Astrocyte of the hippocampus (primary cell): Measurements from ENCODE around the gene CD79A.
A peak's percentile ranks its signal among the peaks of the same experiment; 100 is the strongest.

ENCODE experiments used
- DNase-seq: peaks from one replicate; pipeline ENCODE4 v3.0.0; 2011; ENCODE audit warnings: low read depth, low spot score

Gene CD79A

DNA sequence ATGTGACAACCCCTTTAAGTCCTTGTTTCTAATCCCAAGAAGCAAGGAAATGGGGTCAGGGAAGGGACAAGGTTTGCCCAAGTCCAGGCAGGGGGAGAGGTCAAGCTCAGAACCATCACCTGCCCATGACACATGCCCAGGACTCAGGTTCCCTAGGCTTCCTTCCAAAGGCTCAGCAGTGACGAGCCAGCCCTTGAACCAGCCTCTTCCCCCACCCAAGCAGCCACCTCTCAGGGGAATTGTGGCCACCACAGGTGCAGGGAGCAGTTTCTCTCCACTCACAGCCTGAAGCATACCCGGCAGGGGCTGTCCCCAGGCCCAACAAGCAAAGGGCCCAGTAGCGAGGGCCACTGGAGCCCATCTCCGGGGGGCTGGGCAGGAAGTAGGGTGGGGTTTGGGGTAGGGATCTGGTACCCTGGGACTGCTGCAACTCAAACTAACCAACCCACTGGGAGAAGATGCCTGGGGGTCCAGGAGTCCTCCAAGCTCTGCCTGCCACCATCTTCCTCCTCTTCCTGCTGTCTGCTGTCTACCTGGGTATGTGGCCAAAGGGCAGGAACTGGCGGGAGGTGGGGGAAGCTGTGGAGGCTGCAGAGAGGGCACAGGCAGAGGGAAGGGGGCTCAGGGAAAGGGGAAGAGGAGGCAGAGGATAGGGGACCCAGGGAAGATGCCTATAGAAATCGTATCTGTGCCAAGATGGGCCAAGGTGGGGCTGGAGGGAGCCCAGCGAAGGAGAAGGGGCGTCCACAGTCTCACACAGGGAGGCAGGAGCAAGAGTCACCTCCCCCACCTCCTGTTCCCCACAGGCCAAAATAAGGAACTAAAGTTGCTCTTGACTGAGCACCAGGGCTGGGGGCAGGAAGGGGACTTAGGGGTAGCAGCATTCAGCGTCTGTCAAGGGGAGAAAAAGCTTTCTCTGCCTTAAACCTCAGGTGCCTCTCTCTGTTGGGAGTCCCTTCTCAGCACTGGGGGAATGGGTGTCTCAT is at the start of gene CD79A:
CD79A (plus strand) TSS at position 433 of the 986 bp plus-strand sequence; CDS start at position 459, 26 bp downstream.
- DNase-seq: no peak

DNA sequence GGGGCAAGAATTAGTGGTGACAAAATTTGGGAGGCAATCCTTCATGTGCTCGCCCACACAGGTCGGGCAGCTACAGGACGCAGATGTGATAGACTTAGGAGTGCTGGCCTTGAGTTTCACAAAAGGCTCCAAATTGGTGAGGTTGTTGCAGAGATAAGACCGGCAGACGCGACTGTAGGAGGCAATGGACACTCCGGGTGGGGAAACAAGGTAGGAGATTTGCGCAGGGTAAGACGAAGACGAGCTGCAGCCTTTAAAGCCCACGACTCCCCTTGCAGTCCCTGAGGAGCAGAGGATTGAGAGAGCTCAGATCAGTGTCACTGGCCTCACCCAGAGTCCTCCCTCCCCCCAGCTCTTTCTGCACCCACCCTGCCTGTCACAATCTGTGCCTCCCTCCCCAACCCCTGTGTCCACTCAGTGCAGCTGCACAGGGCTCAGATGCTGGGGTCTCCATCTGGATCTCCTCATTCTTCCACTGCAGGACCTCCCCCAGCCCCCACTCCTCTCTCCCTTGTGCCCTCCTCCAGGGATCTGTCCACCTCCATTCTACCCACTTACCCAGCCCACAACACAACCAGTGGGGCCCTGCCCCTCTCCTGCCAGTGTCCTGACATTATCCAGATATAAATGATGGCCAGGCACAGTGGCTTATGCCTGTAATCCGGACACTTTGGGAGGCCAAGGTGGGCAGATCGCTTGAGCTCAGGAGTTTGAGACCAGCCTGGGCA is 38.9 kb upstream of the CD79A start:
- DNase-seq: no peak

DNA sequence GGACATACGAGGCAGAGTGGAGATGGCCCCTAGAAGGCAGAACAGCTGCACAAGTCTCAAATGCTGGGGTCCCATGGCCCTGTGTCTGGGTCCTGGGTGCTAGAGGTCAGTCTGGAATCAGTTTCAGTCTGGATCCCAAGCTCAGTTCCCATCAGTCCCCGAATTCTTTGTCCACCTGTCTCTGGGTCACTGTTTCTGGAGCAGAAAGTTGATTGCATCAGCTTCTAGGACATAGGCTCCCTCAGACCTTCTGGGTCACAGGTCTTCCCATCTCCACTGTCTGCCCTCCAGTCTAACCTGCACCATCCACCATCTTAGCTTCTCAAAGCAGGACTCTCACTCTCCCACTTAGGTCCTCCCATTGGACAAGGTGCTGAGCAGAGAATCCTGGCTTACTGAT is 37.9 kb upstream of the CD79A start:
- no peak for DNase-seq

DNA sequence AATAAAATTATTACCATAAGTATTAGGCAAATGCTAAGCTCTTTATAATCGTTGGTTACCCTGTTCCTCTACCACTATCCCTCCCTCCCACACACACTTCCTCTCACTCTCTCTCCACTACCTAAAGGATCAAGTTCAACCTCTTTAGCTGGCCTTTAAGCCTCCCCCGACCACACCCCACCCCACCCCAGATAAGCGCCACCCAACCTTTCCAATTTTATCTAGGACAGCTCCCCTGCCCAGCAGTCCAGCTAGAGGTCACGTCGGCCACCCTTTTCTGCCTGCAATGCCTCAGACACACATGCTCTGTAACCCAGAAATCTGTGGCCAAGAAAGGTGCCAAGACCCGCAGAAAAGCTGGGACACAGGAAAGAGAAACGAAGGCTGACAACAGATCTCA is 33.7 kb upstream of the CD79A start:
- no peak for DNase-seq

DNA sequence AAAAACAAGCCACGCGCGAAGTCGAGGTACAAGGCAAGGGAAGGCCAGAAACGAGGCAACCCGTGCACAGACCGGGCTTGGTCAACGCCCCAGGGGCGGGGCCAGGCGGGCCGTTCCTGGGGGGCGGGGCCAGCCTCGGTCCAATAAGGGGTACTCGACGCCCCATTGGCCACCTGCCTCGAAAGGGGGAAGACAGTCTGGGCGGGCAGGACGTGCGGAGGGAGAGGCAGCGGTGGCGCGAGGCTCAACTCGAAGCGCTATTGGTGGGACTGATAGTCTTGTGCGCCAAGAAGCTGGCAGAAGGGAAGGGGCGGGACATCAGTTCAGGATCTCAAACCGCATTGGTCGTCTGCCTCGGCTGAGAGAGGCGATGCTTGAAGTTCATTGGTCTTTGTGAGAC is 32.5 kb upstream of the CD79A start, which contains the start of gene LYPD4:
LYPD4 (minus strand) TSS at position 83 of the 400 bp plus-strand sequence. CDS start 5,398 bp downstream, outside the sequence.
- DNase-seq: no peak

DNA sequence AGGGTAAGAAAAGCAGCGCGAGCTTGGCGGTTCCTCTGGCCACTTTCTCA is 32.3 kb upstream of the CD79A start, which contains the start of gene DMRTC2:
DMRTC2 (plus strand) TSS at position 42 of the 50 bp plus-strand sequence. CDS start 2,387 bp downstream, outside the sequence.
- DNase-seq: no peak

DNA sequence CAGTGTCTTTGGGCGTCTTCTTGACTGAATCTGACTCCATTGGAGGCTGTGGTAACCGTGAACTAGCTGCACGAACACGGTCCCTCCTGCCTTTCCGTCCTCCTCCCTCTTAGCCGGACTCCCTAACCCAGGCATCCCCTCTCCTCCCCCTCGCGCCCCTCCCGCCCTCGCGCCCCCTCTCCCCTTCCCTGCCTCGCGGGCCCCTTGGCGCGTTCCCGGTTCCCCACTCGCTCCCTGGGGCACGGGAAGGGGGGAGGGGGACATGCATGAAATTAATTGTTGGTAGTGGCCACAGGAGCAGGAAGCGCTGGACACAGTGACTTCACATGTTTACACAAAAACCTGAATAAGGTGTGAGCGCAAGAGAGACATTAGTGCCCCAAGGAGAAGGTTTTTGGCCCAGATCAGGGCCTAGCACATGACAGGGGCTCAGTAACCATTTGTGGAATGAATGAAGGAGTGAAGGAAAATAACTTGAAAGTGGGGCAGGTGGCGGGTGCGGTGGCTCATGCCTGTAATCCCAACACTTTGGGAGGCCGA is 32.0 kb upstream of the CD79A start:
- no peak for DNase-seq

DNA sequence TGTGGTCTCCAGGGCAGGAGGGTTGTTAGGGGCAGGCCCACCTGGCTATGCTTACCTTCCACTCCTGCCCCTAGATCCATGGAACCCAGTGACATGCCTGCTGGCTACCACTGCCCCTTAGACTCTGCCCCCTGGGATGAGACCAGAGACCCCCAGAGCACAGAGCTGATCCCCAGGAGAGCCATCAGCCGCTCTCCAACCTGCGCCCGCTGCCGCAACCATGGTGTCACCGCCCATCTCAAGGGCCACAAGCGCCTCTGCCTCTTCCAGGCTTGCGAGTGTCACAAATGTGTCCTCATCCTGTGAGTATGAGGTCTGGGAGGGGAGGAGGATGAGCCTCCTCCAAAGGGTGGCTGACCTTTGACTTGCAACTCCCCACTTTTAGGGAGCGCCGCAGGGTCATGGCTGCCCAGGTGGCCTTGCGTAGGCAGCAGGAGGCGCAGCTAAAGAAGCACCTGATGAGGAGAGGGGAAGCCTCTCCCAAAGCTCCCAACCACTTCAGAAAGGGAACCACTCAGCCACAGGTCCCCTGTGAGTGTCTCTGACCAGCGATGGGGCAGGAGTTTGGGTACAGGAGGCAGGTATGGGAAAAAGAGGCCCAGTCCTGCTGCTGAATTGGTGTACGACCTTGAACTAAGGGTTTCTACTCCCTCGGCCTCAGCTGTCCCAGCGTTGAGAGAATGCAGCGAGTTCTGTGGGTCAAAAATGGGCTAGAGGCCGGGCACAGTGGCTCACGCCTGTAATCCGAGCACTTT is 29.6 kb upstream of the CD79A start:
- DNase-seq: no peak

DNA sequence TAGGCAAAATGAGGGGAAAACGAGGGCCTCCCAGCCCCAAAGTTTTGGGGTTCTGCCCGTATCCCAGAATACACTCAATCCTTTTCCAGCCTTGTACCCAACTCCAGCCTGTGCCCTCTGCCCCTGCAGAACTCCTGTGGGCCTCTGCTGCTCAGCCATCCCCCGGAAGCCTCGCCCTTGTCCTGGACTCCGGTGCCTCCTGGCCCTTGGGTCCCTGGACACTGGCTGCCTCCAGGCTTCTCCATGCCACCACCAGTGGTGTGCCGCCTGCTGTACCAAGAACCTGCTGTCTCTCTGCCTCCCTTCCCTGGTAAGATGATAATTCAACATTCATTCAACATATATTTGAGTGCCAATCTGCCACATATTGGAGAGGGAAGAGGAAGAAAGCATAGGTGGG is 28.4 kb upstream of the CD79A start:
- no peak for DNase-seq

DNA sequence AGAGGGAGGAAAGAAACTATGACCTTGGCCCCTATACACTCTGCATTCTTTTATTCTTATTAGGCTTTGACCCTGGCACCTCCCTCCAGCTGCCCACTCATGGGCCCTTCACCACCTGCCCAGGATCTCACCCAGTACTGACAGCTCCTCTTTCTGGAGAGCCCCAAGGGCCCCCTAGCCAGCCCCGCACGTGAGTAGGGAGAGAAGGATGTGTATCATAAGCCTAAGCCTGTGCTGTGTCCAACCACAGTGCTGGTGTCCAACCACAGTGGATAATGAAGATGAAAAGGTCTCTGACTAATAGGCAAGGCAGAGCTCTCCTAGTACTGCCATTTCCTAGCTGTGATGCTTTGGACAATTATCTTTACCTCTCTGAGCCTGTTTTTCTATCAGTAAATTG is 28.0 kb upstream of the CD79A start:
- no peak for DNase-seq

DNA sequence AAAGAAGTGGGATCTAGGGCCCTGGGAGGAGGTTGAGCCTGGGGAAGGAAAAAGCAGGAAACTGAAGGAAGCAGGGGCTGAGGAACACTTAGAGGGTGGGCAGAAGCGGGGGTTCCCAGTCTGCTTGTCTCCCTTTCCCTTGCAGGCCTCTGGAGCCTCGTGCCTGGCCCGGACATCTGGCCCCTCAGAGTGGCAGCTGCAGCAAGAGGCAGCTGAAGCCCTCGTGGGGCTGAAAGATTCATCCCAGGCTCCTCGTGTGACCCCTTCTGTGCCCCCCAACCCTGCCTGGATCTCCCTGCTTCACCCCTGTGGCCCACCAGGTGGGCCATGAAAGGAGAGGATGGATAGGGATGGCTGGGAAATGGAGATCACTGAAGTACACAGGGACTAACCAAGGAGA is 26.7 kb upstream of the CD79A start:
- no peak for DNase-seq

DNA sequence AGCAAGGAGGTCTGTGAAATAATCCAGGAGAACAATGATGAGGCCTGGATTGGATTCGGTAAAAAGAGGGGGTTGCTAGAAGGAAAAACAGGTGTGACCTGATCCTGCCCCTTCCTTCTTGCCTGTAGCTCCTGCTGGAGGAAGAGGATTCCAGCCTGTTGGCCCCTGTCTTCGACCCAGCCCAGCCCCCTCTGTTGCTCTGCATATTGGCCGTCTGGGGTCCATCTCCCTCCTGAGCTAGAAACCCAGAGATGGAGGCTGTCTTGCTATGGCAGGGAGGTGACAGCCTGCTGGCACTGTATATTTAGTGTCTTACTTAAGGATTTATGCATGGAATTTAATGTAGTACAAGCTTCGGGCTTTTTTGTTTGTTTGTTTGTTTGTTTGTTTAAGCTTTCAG is 25.6 kb upstream of the CD79A start:
- no peak for DNase-seq

DNA sequence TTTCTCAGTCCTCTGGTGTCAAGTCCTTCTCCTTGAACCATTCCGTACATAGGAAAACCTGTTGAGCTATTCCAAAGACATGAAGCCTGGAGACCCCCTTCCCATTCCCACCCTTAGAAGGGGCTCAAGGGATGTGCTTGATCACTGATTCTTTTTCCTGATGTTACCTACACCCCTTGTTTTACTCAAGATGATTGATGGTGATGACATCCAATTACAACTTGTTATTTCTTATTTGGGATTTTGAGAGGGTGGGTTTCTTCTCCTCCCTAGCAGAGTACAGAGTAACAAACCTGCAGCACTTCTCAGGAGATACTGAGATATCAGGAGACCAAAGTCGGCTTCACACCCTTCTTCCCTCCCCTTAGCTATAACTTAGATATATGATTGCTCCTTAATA is 23.7 kb upstream of the CD79A start:
- no peak for DNase-seq

DNA sequence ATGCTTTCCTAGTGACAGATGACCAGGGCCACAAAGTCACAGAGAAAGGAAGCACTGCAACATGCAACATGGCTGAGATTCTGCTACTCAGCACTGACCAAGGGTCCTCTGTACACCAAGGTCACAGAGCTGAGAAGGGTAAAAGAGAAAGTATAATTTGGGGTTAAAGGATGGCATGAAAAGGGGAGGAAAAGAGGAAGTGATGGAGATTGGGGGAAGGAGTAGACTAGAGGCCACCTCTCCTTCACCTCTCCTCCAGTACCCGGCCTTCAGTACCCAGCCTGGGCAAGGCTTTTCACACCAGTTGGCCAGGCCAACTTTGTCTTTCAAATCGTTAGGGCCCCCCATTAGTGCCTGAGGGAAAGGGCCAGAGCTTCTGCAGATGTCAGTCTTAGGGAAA is 23.3 kb upstream of the CD79A start:
- DNase-seq: no peak

DNA sequence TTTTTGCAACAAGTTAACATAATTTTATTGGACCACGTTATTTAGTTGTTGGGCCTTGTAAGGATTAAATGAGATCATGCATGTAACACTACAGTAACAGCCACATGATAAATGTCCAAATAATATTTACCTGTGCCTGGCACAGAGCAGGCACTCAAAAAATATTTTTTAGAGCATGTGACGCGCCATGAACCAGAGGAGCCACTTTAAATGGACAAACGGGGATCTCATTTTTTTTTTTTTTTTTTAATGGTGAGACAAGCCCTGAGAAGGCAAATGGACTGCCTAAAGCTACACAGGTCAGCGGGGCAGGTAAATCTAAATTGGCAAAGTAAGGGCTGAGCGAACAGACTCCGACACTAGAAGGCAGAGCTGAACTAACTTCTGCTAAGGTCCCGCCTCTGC is 17.9 kb upstream of the CD79A start:
- no peak for DNase-seq

DNA sequence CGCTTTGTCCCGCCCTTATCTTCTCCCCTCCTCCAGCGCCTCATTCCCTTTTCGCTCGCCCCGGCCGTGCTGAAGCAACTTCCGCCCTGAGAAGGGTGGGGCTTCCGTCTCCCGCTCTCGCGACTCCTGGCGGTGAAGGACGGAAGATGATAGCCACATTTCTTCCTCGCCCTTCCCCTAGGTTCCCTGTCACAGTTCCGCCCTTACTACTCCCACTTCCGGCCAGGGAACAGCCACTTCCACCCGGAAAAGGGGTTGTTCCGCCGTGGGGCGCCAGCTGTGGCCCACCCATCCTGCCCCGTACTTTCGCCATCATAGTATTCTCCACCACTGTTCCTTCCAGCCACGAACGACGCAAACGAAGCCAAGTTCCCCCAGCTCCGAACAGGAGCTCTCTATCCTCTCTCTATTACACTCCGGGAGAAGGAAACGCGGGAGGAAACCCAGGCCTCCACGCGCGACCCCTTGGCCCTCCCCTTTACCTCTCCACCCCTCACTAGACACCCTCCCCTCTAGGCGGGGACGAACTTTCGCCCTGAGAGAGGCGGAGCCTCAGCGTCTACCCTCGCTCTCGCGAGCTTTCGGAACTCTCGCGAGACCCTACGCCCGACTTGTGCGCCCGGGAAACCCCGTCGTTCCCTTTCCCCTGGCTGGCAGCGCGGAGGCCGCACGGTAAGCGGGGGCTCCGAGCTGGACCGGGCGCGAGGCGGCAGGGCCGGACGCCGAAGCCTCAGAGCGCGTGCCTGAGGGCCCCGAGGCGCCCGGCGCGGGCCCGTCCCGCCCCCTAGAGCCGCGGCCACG is 17.3 kb upstream of the CD79A start, which contains the start of gene RPS19:
RPS19 (plus strand) TSS at position 638 of the 801 bp plus-strand sequence. CDS start 520 bp downstream, outside the sequence.
- peak; percentile 99 for DNase-seq

DNA sequence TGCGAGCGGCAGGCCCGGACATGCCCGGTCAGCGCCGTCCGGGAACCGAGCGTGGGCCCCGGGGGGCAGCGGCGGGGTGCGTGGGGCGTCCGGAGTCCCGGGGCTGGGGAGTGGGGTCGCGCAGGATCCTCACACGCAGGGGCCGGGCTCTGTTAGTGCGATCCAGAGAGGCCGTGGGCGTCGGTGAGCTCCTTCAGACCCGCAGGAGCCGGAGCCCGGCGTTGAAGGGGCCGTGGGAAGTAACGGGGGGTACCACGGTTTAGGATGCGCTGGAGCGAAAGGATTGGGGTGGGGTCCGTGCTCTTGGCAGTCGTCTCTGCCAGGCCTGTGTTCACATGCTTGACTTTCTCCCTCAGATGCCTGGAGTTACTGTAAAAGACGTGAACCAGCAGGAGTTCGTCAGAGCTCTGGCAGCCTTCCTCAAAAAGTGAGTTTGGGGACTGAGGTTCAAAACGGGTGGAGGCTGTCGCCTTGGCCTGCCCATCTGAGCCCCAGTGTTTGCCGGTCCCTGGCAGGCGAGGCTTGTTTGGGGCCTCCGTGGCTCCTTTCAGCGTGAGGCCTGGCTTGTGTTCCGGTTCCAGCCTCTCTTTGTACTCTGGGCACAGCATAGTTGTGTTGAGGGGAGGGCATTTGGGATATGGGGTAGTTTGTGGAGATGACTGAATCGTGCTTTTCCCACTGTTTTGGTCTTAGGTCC is 16.5 kb upstream of the CD79A start:
- peak; percentile 51 for DNase-seq

DNA sequence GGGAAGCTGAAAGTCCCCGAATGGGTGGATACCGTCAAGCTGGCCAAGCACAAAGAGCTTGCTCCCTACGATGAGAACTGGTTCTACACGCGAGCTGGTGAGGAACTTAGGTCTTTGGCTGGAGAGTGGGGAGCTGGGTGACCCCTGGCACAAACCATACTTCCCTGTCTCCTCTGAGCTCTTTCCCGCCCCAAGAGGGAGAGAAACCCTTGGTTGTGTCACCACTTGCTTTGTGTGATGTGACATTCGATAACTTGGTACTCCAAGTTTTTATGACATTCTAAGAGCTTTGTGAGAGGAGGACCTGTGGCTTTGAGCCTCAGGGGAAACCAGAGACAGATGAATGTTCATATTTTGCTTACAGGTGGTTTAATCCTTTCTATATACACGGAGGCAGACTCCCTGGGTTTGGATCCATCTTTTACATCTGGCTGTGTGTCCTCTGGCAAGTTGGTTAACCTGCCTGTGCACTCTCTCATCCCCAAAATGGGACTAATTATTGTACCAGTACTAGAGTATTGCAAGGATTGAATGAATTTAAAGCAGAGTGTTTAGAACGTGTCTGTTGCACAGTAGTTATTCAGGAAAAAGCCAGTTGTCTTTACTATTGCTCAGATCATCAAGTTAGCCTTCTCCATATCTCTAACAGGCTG is 15.8 kb upstream of the CD79A start:
- DNase-seq: no peak

DNA sequence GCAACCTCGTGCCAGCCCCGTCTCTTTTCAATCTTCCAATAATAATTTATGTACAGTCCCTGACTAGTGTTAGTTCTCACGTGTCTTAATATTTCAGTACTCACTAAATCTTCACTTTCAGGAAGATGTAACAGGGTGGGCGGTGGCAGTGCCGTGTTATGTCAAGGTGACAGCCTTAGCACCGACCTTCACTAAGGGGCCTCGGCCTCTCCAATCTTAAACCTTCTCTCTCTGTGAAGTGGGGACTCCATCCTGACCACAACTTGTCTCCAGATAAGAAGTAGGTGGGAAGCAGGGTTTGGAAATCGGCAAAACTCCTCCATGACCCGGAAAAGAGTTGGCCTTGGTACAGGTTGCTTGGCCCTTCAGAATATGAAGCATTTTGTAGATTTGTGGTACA is 15.2 kb upstream of the CD79A start:
- no peak for DNase-seq

DNA sequence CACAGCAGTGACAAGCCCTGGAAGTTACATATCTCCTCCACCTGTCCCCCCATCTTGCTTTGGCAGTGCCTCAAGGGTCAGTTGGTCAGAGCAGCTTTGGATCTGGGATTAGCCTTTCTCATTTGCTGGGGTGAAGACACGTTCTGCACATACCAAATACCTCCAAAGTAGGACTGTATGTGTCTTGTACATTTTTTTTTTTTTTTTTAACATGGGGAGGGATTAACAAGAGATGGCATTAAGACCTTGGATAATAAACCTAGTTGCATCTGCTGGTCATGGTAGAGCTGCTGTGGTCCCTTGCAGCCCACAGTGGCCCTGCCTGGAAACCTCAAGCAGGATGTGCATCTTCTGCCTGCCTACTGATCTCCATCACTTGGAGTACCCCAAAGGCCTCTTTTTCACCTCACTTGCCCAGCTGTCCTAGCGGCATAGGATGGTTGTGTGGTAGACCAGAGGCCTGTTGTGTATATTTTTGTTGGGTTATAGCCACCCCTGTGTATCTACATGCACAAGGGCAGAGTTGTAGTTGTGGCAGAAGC is 14.6 kb upstream of the CD79A start:
- DNase-seq: no peak
